ENCODE measurements around the gene ZMYND15. TPM values are rescaled to one million over a fixed set of nuclear protein-coding genes. Genes with fewer than 3 reads are reported as not detected.
A peak's percentile ranks its signal among the peaks of the same experiment; 100 is the strongest.

Gene ZMYND15
- total RNA-seq, 1 experiment from 2014 or later = 0.42 TPM

DNA sequence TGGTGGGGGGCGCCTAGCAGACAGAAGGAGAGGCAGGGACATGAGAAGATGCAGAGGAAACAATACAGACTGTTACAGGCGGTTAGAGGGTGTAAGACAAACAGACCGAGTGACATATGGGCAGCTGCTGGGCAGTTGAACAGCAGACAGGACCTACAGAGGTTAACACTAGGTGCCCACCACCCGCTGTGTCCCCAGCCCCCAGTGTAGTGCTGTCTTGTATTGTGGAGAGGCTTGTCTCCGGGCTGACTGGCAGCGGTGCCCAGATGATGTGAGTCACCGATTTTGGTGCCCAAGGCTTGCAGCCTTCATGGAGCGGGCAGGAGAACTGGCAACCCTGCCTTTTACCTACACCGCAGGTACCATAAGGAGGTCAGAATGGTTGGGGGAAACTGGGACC is 2.5 kb downstream of the ZMYND15 start:
- no peak for DNase-seq
- TF ChIP-seq, protein P1, sequence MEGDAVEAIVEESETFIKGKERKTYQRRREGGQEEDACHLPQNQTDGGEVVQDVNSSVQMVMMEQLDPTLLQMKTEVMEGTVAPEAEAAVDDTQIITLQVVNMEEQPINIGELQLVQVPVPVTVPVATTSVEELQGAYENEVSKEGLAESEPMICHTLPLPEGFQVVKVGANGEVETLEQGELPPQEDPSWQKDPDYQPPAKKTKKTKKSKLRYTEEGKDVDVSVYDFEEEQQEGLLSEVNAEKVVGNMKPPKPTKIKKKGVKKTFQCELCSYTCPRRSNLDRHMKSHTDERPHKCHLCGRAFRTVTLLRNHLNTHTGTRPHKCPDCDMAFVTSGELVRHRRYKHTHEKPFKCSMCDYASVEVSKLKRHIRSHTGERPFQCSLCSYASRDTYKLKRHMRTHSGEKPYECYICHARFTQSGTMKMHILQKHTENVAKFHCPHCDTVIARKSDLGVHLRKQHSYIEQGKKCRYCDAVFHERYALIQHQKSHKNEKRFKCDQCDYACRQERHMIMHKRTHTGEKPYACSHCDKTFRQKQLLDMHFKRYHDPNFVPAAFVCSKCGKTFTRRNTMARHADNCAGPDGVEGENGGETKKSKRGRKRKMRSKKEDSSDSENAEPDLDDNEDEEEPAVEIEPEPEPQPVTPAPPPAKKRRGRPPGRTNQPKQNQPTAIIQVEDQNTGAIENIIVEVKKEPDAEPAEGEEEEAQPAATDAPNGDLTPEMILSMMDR (conservative IDR thresholded peaks at IDR 0.05) = no peak
- Mint-ChIP-seq H3K4me3 (no peak overlapping the region; a peak in 1 of 5 replicates), H3K27me3 (ENCODE audit: low read depth) (peaks cover 84% of the 10 kb centered on the region), H3K27ac (peak overlapping the region in 1 of 3 experiments; percentile 35; a peak in 1 of 7 replicates), H3K9me3 (no peaks in the 10 kb centered on the region), H3K36me3 (ENCODE audit: insufficient read depth in 1 of 3, low read depth in 3 of 3) (peaks cover 0 to 3% (median 0%) of the 10 kb centered on the region in 3 experiments; a peak in 1 of 7 replicates), H3K4me1 (peaks cover 26 to 32% of the 10 kb centered on the region in 2 experiments)
- no peak overlapping the region for H2BK20ac ChIP-seq (ENCODE audit: low read depth, low read length, poor library complexity, severe bottlenecking)
- H3K4me2 ChIP-seq (ENCODE audit: insufficient read depth, insufficient read length, low read length) = no peak overlapping the region
- no CpG with 5 or more reads among the region's 9 CpGs for WGBS (ENCODE audit: extremely low coverage, insufficient read length, low lambda C conversion rate)
- no peak overlapping the region for H4K5ac ChIP-seq (ENCODE audit: insufficient read length, low read depth, low read length)
- H2BK15ac ChIP-seq (ENCODE audit: low read depth, low read length) = no peak overlapping the region
- no peak overlapping the region for H3K23ac ChIP-seq (ENCODE audit: insufficient read length, low read depth, low read length)
- no peak overlapping the region for H4K8ac ChIP-seq (replicated peaks; ENCODE audit: insufficient read length, low read depth, low read length)
- H2BK120ac ChIP-seq (ENCODE audit: low read depth, low read length, poor library complexity, severe bottlenecking) = no peak overlapping the region
- H3K56ac ChIP-seq (ENCODE audit: insufficient read length, low read depth, low read length) = no peak overlapping the region
- H2BK5ac ChIP-seq (ENCODE audit: insufficient read length, low read length) = no peak overlapping the region
- H3K27ac ChIP-seq (ENCODE audit: insufficient read length, low read depth, low read length) = no peak overlapping the region
- H3T11ph ChIP-seq (ENCODE audit: low read length) = no peak overlapping the region
- H2AK5ac ChIP-seq (ENCODE audit: insufficient read length, low read length) = no peak overlapping the region
- peaks cover 11% of the 10 kb centered on the region for H3K23me2 ChIP-seq (ENCODE audit: insufficient read length, low read depth, low read length, poor library complexity, severe bottlenecking)
- H3K4ac ChIP-seq (ENCODE audit: low read depth, low read length) = no peak overlapping the region
- no peaks in the 10 kb centered on the region for H3K9me3 ChIP-seq (ENCODE audit: control insufficient read depth, low read depth, low read length)
- H3K14ac ChIP-seq (ENCODE audit: insufficient read depth, low read length) = no peak overlapping the region
- no peak overlapping the region for H2BK12ac ChIP-seq (ENCODE audit: insufficient read length, low read depth, low read length)
- no peaks in the 10 kb centered on the region for H3K79me2 ChIP-seq (ENCODE audit: insufficient read depth, low read length)
- H4K91ac ChIP-seq (ENCODE audit: insufficient read length, low read depth, low read length) = no peak overlapping the region
- no peaks in the 10 kb centered on the region for H4K20me1 ChIP-seq (ENCODE audit: control insufficient read depth, insufficient read depth, insufficient read length)
- no peak overlapping the region for H2AFZ ChIP-seq (ENCODE audit: low read length)
- no peaks in the 10 kb centered on the region for H3K4me1 ChIP-seq (ENCODE audit: insufficient read depth, low read length)
- H3K18ac ChIP-seq (ENCODE audit: insufficient read length, low read depth, low read length) = no peak overlapping the region
- H3K79me1 ChIP-seq (ENCODE audit: insufficient read depth, low read depth, low read length, poor library complexity, severe bottlenecking) = no peaks in the 10 kb centered on the region
- peaks cover 35% of the 10 kb centered on the region for H3K27me3 ChIP-seq (ENCODE audit: insufficient read depth, low read length)
- no peak overlapping the region for H3K9ac ChIP-seq (ENCODE audit: extremely low read depth, insufficient read length, low read length)
